K562 (cell line): ENCODE data around the gene TMEM144. TPM values are rescaled to one million over a fixed set of nuclear protein-coding genes. Genes with fewer than 3 reads are reported as not detected.
A peak's percentile ranks its signal among the peaks of the same experiment; 100 is the strongest.

Experiments used
- ATAC-seq: fragments of 200-7000 bp; cut with Tn5 transposase; 3 replicates; pipeline ENCODE4 v1.9.1; 2020; ENCODE audit warnings: moderate library complexity
- BruUV-seq: library from RNA; stranded (reverse); fragments of 400-500 nt; replicated peaks from 2 replicates; lab custom pipeline; 2021; lab: Mats Ljungman, UMichigan
- CTCF ChIA-PET: fragments of 300-600 bp; formaldehyde crosslinking; extraction: SDS; loops from one replicate; lab custom pipeline; 2021; ENCODE audit warnings: low intra/inter-chr PET ratio; lab: Yijun Ruan, JAX
- POLR2A ChIA-PET: fragments of 300-600, 350-650 bp; sonication (Branson Sonifier 250); formaldehyde crosslinking; extraction: SDS; loops from one replicate; lab custom pipeline; 2021; ENCODE audit warnings: antibody characterized with exemption, inconsistent platforms; lab: Yijun Ruan, JAX
- DNase-seq, 4 experiments: peaks; one replicate each; pipeline versions ENCODE4 v3.0.0 to v3.0.0-alpha.2; 2011 to 2018; ENCODE audit warnings: low spot score in 3 of 4, mixed read lengths in 3 of 4; ENCODE audit errors: extremely low read depth in 1 of 4
- FAIRE-seq: peaks from 2 replicates; lab custom pipeline; 2011; peaks lifted over from hg19 to GRCh38; lab: Jason Lieb, UNC
- H2AFZ ChIP-seq: 2 replicates; pipeline ENCODE4 v1.6.0; 2011; ENCODE audit warnings: low read depth, low read length, control low read depth, inconsistent platforms
- H3K27ac ChIP-seq: fragments of 200-600 bp; 3 replicates; pipeline ENCODE4 v1.8.0; 2011; ENCODE audit warnings: low read depth, mild to moderate bottlenecking, control low read depth, inconsistent platforms, low read length, moderate library complexity, mixed read lengths; ENCODE audit errors: extremely low read depth
- H3K27me3 ChIP-seq, 2 experiments: fragments of 300-600 bp in 1 of 2; 2 replicates in 1 of 2; 3 replicates in 1 of 2; pipeline versions ENCODE4 v1.6.0 to v1.8.0; 2011; ENCODE audit warnings: inconsistent platforms in 2 of 2, low read length in 2 of 2, mild to moderate bottlenecking in 1 of 2, mixed read lengths in 1 of 2, moderate library complexity in 1 of 2; ENCODE audit not compliant: control insufficient read depth in 2 of 2, insufficient read depth in 2 of 2
- H3K36me3 ChIP-seq: fragments of 300-600 bp; 3 replicates; pipeline ENCODE4 v1.8.0; 2011; ENCODE audit warnings: mild to moderate bottlenecking, low read length, inconsistent platforms; ENCODE audit not compliant: control insufficient read depth, insufficient read depth
- H3K4me1 ChIP-seq, 2 experiments: fragments of 200-600 bp in 1 of 2; replicated peaks in 1 of 2; 2 replicates in 1 of 2; 3 replicates in 1 of 2; pipeline versions ENCODE4 v1.5.1 to v1.8.0; 2011; ENCODE audit warnings: inconsistent platforms in 2 of 2, low read length in 2 of 2, mild to moderate bottlenecking in 1 of 2, mixed read lengths in 1 of 2, moderate library complexity in 1 of 2; ENCODE audit not compliant: control insufficient read depth in 2 of 2, insufficient read depth in 2 of 2
- H3K4me2 ChIP-seq: 2 replicates; pipeline ENCODE4 v1.6.1; 2011; ENCODE audit warnings: low read length, control low read depth, inconsistent platforms, mixed read lengths; ENCODE audit not compliant: insufficient read depth
- H3K4me3 ChIP-seq: fragments of 200-600 bp; sonication (generic), shearing (Covaris generic); 2 replicates; pipeline ENCODE4 v1.5.1; 2016; ENCODE audit warnings: control low read depth, inconsistent platforms
- H3K79me2 ChIP-seq: fragments of 200-600 bp; 3 replicates; pipeline ENCODE4 v1.8.0; 2011; ENCODE audit warnings: low read length, inconsistent platforms; ENCODE audit not compliant: control insufficient read depth, insufficient read depth
- H3K9ac ChIP-seq, 2 experiments: 2 replicates each; pipeline versions ENCODE4 v1.6.0 to v1.6.1; 2011; ENCODE audit warnings: low read depth in 2 of 2, low read length in 2 of 2, control low read depth in 1 of 2, inconsistent platforms in 1 of 2, mild to moderate bottlenecking in 1 of 2, mixed read lengths in 1 of 2; ENCODE audit not compliant: insufficient read depth in 1 of 2
- H3K9me1 ChIP-seq: one replicate; pipeline ENCODE4 v1.6.0; 2011; ENCODE audit warnings: inconsistent platforms, mild to moderate bottlenecking, low read length, moderate library complexity; ENCODE audit not compliant: control insufficient read depth, insufficient read depth
- H3K9me3 ChIP-seq: replicated peaks from 2 replicates; pipeline ENCODE4 v1.5.1; 2011; ENCODE audit warnings: low read depth, low read length, inconsistent platforms; ENCODE audit not compliant: control insufficient read depth, insufficient read depth
- H4K20me1 ChIP-seq: replicated peaks from 2 replicates; pipeline ENCODE4 v1.6.1; 2011; ENCODE audit warnings: low read length, inconsistent platforms, mixed read lengths; ENCODE audit not compliant: control insufficient read depth, insufficient read depth
- ADNP ChIP-seq: fragments of 200-800 bp; sonication (Bioruptor generic); IDR thresholded peaks from 2 replicates; pipeline ENCODE4 v1.6.1; 2016; ENCODE audit warnings: missing genetic modification characterization, missing compliant biosample characterization
- CREBBP ChIP-seq: IDR thresholded peaks from one replicate; pipeline ENCODE4 v1.6.1; 2012; ENCODE audit warnings: low read depth, mild to moderate bottlenecking, control low read depth, inconsistent platforms, low read length
- E2F3 ChIP-seq: fragments of 250-450 bp; sonication (Bioruptor Pico); IDR thresholded peaks from 2 replicates; pipeline ENCODE4 v1.4.0; 2020; ENCODE audit warnings: mild to moderate bottlenecking
- MBD2 ChIP-seq: sonication (generic); IDR thresholded peaks from 2 replicates; pipeline ENCODE4 v1.6.1; 2016; ENCODE audit warnings: low read depth, borderline replicate concordance
- MTF1 ChIP-seq: fragments of 250-450 bp; sonication (Bioruptor Pico); IDR thresholded peaks from 2 replicates; pipeline ENCODE4 v1.9.0; 2021; ENCODE audit warnings: moderate library complexity, mild to moderate bottlenecking, inconsistent platforms, borderline replicate concordance
- NR1H2 ChIP-seq: sonication (generic); formaldehyde crosslinking; IDR thresholded peaks from 2 replicates; pipeline ENCODE4 v1.4.0; 2020; ENCODE audit warnings: mild to moderate bottlenecking, missing genetic modification reagents
- STAG1 ChIP-seq: sonication (generic); formaldehyde crosslinking; IDR thresholded peaks from 2 replicates; pipeline ENCODE4 v1.5.0; 2020; ENCODE audit warnings: missing genetic modification reagents, borderline replicate concordance
- TCF7 ChIP-seq: sonication (generic); IDR thresholded peaks from 2 replicates; pipeline ENCODE4 v1.6.1; 2016; ENCODE audit warnings: antibody characterized with exemption, borderline replicate concordance
- WGBS: fragments of 100-300 bp; shearing (Covaris generic); methylation state at CpG from one replicate; pipeline ENCODE4 v1.1.6; 2016; ENCODE audit warnings: low coverage, mixed read lengths; ENCODE audit not compliant: insufficient coverage; ENCODE audit errors: missing lambda C conversion rate; 5-methylcytosine and 5-hydroxymethylcytosine counted together
- in situ Hi-C: fragments of 300-500 bp; cut with MboI; formaldehyde crosslinking; loops from 4 replicates; pipeline ENCODE4 v1.15.0; 2018; ENCODE audit warnings: inconsistent platforms, mixed read lengths
- intact Hi-C: fragments of 100-400 bp; cut with micrococcal nuclease; formaldehyde crosslinking; loops from 2 replicates; pipeline ENCODE4 v1.14.2; 2022
- polyA plus RNA-seq, 8 experiments: library from polyadenylated mRNA; depleted of rRNA in 4 of 8; stranded (reverse) in 5 of 8; unstranded in 3 of 8; fragments of >200 nt; fragmentation: Nextera tagmentation in 2 of 8; fragmentation: Illumina TruSeq in 1 of 8; extraction: Ambion mirVana in 2 of 8; extraction: Trizol in 1 of 8; gene quantifications; 2 replicates each; pipeline versions ENCODE4 v1.2.1 to v1.2.3, GENCODE V29; 2011 to 2014; ENCODE audit warnings: inconsistent platforms in 1 of 8, missing spikeins in 1 of 8
- total RNA-seq, 7 experiments: library from RNA; depleted of rRNA in 6 of 7; stranded (reverse); fragments of >200 nt in 6 of 7; fragmentation: Illumina TruSeq in 2 of 7; extraction: Trizol in 2 of 7; gene quantifications; 2 replicates each; pipeline versions ENCODE4 v1.2.1 to v1.2.3, GENCODE V29; 2011 to 2021; ENCODE audit warnings: low replicate concordance in 1 of 7
- TF ChIP-seq, protein P1 (sequence below): sonication (generic); formaldehyde crosslinking; IDR thresholded peaks from 2 replicates; pipeline ENCODE4 v1.8.0; 2022; ENCODE audit warnings: mild to moderate bottlenecking, missing genetic modification reagents
- TF ChIP-seq, protein P2 (sequence below): sonication (generic); formaldehyde crosslinking; IDR thresholded peaks from 2 replicates; pipeline ENCODE4 v1.8.1; 2023; ENCODE audit warnings: mild to moderate bottlenecking, missing genetic modification reagents
- TF ChIP-seq, protein P3 (sequence below): sonication (generic); formaldehyde crosslinking; IDR thresholded peaks from 2 replicates; pipeline ENCODE4 v1.8.0; 2022; ENCODE audit warnings: mild to moderate bottlenecking, missing genetic modification reagents

Gene TMEM144
- total and polyA plus RNA-seq, 9 of the 15 experiments (the other 6 are each of a cell fraction or from before 2014, with no cell fraction given), result 4.0 to 12.0 (median 6.1) TPM

DNA sequence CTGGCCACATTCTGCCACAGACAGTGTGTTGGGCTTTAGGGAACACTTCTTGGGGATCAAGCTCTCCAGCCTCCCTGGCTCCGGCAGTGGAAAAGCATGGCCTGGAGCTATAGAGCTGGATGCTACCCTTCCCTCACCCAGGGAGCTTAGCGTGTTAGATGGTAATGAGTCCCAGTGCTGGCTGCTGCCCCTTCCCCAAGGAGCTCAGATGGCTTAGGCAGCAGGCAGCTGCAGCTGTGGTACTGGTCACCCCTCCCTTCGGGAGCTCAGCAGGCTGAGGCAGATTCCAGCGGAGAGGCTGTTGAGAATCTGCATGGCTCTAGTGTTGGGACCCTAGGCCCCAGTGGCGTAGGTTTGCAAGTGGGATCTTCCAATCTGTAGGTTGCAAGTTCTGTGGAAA is 19.5 kb downstream of the TMEM144 start:
- H3K9ac ChIP-seq, result peak overlapping the region in 1 of 2 experiments; percentile 23; a peak in 1 of 4 replicates
- TF ChIP-seq STAG1 (CRISPR knock-in tag) (no peak), E2F3 (CRISPR knock-in tag) (no peak), TCF7 (no peak), NR1H2 (CRISPR knock-in tag) (no peak), ADNP (no peak), CREBBP (no peak), MTF1 (CRISPR knock-in tag) (no peak), MBD2 (no peak)
- TF ChIP-seq, protein P1, sequence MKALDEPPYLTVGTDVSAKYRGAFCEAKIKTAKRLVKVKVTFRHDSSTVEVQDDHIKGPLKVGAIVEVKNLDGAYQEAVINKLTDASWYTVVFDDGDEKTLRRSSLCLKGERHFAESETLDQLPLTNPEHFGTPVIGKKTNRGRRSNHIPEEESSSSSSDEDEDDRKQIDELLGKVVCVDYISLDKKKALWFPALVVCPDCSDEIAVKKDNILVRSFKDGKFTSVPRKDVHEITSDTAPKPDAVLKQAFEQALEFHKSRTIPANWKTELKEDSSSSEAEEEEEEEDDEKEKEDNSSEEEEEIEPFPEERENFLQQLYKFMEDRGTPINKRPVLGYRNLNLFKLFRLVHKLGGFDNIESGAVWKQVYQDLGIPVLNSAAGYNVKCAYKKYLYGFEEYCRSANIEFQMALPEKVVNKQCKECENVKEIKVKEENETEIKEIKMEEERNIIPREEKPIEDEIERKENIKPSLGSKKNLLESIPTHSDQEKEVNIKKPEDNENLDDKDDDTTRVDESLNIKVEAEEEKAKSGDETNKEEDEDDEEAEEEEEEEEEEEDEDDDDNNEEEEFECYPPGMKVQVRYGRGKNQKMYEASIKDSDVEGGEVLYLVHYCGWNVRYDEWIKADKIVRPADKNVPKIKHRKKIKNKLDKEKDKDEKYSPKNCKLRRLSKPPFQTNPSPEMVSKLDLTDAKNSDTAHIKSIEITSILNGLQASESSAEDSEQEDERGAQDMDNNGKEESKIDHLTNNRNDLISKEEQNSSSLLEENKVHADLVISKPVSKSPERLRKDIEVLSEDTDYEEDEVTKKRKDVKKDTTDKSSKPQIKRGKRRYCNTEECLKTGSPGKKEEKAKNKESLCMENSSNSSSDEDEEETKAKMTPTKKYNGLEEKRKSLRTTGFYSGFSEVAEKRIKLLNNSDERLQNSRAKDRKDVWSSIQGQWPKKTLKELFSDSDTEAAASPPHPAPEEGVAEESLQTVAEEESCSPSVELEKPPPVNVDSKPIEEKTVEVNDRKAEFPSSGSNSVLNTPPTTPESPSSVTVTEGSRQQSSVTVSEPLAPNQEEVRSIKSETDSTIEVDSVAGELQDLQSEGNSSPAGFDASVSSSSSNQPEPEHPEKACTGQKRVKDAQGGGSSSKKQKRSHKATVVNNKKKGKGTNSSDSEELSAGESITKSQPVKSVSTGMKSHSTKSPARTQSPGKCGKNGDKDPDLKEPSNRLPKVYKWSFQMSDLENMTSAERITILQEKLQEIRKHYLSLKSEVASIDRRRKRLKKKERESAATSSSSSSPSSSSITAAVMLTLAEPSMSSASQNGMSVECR, result no peak
- TF ChIP-seq, protein P2, sequence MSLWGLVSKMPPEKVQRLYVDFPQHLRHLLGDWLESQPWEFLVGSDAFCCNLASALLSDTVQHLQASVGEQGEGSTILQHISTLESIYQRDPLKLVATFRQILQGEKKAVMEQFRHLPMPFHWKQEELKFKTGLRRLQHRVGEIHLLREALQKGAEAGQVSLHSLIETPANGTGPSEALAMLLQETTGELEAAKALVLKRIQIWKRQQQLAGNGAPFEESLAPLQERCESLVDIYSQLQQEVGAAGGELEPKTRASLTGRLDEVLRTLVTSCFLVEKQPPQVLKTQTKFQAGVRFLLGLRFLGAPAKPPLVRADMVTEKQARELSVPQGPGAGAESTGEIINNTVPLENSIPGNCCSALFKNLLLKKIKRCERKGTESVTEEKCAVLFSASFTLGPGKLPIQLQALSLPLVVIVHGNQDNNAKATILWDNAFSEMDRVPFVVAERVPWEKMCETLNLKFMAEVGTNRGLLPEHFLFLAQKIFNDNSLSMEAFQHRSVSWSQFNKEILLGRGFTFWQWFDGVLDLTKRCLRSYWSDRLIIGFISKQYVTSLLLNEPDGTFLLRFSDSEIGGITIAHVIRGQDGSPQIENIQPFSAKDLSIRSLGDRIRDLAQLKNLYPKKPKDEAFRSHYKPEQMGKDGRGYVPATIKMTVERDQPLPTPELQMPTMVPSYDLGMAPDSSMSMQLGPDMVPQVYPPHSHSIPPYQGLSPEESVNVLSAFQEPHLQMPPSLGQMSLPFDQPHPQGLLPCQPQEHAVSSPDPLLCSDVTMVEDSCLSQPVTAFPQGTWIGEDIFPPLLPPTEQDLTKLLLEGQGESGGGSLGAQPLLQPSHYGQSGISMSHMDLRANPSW, result no peak
- TF ChIP-seq, protein P3, sequence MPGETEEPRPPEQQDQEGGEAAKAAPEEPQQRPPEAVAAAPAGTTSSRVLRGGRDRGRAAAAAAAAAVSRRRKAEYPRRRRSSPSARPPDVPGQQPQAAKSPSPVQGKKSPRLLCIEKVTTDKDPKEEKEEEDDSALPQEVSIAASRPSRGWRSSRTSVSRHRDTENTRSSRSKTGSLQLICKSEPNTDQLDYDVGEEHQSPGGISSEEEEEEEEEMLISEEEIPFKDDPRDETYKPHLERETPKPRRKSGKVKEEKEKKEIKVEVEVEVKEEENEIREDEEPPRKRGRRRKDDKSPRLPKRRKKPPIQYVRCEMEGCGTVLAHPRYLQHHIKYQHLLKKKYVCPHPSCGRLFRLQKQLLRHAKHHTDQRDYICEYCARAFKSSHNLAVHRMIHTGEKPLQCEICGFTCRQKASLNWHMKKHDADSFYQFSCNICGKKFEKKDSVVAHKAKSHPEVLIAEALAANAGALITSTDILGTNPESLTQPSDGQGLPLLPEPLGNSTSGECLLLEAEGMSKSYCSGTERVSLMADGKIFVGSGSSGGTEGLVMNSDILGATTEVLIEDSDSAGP, result no peak
- no peaks in the 10 kb centered on the region for H3K27me3 ChIP-seq
- H3K4me2 ChIP-seq, result no peak overlapping the region
- ChIA-PET CTCF (no interaction called here), POLR2A (no interaction called here)
- no peaks in the 10 kb centered on the region; the same call in 2 of the 3 replicates for H3K79me2 ChIP-seq
- peaks cover 0 to 4% of the 10 kb centered on the region in 2 experiments; a peak in 2 of 5 replicates for H3K4me1 ChIP-seq
- FAIRE-seq (no peak), ATAC-seq (peak; percentile 41; the same call in 2 of the 3 replicates), DNase-seq (no peak)
- H3K36me3 ChIP-seq, result peaks cover 3% of the 10 kb centered on the region; the same call in 1 of the 3 replicates
- H3K4me3 ChIP-seq, result no peak overlapping the region
- in situ Hi-C loops (loop anchor here (25.0 kb wide), 1 partner anchor 983 kb away; no protein-coding TSS in a partner anchor), intact Hi-C loops (no loop called here)
- H3K27ac ChIP-seq, result no peak overlapping the region; the same call in 2 of the 3 replicates
- no peaks in the 10 kb centered on the region for H4K20me1 ChIP-seq
- H2AFZ ChIP-seq, result no peak overlapping the region
- WGBS, result 63% methylated on average over 4 of the region's 5 CpGs
- H3K9me3 ChIP-seq, result no peaks in the 10 kb centered on the region
- no TSS peak for BruUV-seq
- no peaks in the 10 kb centered on the region for H3K9me1 ChIP-seq
